PFSK-1 (cell line): ENCODE data around the gene ACOXL.

Experiments
- FOXP2 ChIP-seq: optimal IDR thresholded peaks from 2 replicates; pipeline ENCODE3; 2011; ENCODE audit warnings: borderline replicate concordance, control low read depth, inconsistent platforms; ENCODE audit not compliant: insufficient read depth; ENCODE audit errors: extremely low read length, extremely low read depth
- POLR2AphosphoS5 ChIP-seq: IDR thresholded peaks from 2 replicates; pipeline ENCODE4 v1.6.1; 2012; ENCODE audit warnings: low read depth, mild to moderate bottlenecking, control low read depth, low read length, moderate library complexity
- REST ChIP-seq, 2 experiments: IDR thresholded peaks; 2 replicates each; pipeline versions ENCODE4 v1.6.1 to v1.8.0; 2011 to 2012; ENCODE audit warnings: low read depth in 2 of 2, low read length in 2 of 2, control low read depth in 1 of 2, inconsistent platforms in 1 of 2, mild to moderate bottlenecking in 1 of 2, moderate library complexity in 1 of 2; ENCODE audit not compliant: insufficient read depth in 1 of 2
- SIN3A ChIP-seq: IDR thresholded peaks from 2 replicates; pipeline ENCODE4 v1.6.1; 2012; ENCODE audit warnings: mild to moderate bottlenecking, low read length, moderate library complexity, borderline replicate concordance; ENCODE audit not compliant: insufficient read depth
- TAF1 ChIP-seq: IDR thresholded peaks from 2 replicates; pipeline ENCODE4 v1.6.1; 2012; ENCODE audit warnings: low read length, control low read depth, borderline replicate concordance; ENCODE audit not compliant: insufficient read depth

ACOXL gene

GRCh38 chr2:111100765-111101162 lies 368.4 kb downstream of the ACOXL start:
- TF ChIP-seq POLR2AphosphoS5 (no peak), REST (IDR thresholded peaks at IDR 0.05; ENCODE audit: insufficient read depth in 1 of 2, low read depth in 2 of 2, low read length in 2 of 2) (no peak)

- TF ChIP-seq TAF1 (no peak), FOXP2 (no peak), POLR2AphosphoS5 (no peak), SIN3A (no peak), REST (IDR thresholded peaks at IDR 0.05; ENCODE audit: insufficient read depth in 1 of 2, low read depth in 2 of 2, low read length in 2 of 2) (no peak)
Measured at GRCh38 chr2:111101592-111101991, 369.2 kb downstream of the ACOXL start.

GRCh38 chr2:111102216-111102615 lies 369.8 kb downstream of the ACOXL start:
- TF ChIP-seq POLR2AphosphoS5 (no peak), TAF1 (no peak), FOXP2 (no peak), SIN3A (no peak), REST (IDR thresholded peaks at IDR 0.05; ENCODE audit: insufficient read depth in 1 of 2, low read depth in 2 of 2, low read length in 2 of 2) (no peak)

GRCh38 chr2:111105926-111106325 lies 373.6 kb downstream of the ACOXL start:
- TF ChIP-seq FOXP2 (no peak), TAF1 (no peak), REST (IDR thresholded peaks at IDR 0.05; ENCODE audit: insufficient read depth in 1 of 2, low read depth in 2 of 2, low read length in 2 of 2) (no peak)

GRCh38 chr2:111106706-111107105 lies 374.3 kb downstream of the ACOXL start:
- TF ChIP-seq SIN3A (no peak), TAF1 (no peak), FOXP2 (no peak), POLR2AphosphoS5 (no peak), REST (IDR thresholded peaks at IDR 0.05; ENCODE audit: insufficient read depth in 1 of 2, low read depth in 2 of 2, low read length in 2 of 2) (no peak)
